OCI-LY7 (cell line): ENCODE data around the gene GIPC1.

Source experiments
- CTCF ChIP-seq: fragments of 200-600 bp; sonication (generic); conservative IDR thresholded peaks from 2 replicates; pipeline ENCODE4 v1.5.1; 2014; ENCODE audit warnings: mild to moderate bottlenecking, antibody characterized with exemption, low read length, moderate library complexity, mixed read lengths
- EZH2phosphoT487 ChIP-seq: fragments of 200-600 bp; sonication (generic); IDR thresholded peaks from 2 replicates; pipeline ENCODE4 v1.6.1; 2018; ENCODE audit warnings: low read depth, borderline replicate concordance, mild to moderate bottlenecking, mixed run types, antibody characterized with exemption, low read length, moderate library complexity, mixed read lengths

GRCh38 chr19:14463747-14464146 lies 32.2 kb downstream of the GIPC1 start:
- TF ChIP-seq CTCF (no peak), EZH2phosphoT487 (no peak)
